NCI-H1105 treated with DMSO at 0.1 percent for 48 hours (cell line): ENCODE results near the gene GPR37L1.
"Not testable (repeated sequence)": the region's sequence is repeated elsewhere in the genome, so short reads cannot be mapped to it uniquely, and the experiment has no call there.

ENCODE experiments used
- DNase-seq: peaks from one replicate; lab custom pipeline; 2025; lab: John Stamatoyannopoulos, UW

The GPR37L1 gene

DNA sequence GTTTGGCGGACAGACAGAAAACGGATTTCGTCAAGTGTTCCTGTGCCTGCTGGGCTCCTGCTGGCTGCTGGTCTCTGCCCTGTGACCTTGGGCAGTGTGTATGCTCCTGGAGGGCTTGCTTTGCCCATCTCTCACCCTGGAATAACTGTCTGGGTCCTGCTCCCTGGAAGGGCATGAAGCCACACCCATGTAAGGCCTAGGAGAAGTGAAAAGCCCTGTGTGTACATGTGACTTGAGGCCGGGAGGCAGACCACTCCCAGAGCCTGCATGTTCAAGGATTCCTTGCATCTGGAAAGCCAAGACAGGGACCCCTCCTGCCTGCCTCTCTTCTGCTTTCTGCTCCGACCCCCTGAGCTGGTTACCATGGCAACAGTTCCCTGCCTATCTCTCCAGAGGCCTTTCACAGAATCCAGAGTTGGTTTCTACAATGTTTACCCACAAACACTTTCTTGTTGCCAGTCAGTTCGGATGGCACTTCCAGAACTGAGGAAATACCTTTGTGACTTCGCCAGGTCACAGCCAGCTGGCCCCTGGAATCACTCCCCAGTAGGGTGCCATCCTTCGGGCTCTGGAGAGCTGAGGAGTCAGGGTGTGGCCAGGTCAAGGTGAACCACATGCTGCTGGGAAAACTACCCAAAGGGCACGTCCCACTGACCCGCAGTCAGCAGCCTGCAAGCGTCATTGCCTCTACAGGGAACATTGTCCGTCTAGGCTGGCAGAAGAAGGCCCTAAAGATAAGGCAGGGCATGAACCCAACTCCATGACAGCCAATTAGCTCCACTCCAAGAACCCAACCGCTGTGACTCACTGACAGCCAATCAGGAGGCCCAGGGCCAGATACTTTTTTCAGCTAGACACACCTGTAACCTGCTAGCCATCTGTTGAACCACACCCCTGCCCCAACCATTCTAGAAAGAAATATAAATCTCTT is 14.7 kb upstream of the GPR37L1 start:
- DNase-seq, result peak; percentile 69

- no peak for DNase-seq
These were observed 11.7 kb upstream of the GPR37L1 start for GRCh38 chr1:202110977-202111376.

DNA sequence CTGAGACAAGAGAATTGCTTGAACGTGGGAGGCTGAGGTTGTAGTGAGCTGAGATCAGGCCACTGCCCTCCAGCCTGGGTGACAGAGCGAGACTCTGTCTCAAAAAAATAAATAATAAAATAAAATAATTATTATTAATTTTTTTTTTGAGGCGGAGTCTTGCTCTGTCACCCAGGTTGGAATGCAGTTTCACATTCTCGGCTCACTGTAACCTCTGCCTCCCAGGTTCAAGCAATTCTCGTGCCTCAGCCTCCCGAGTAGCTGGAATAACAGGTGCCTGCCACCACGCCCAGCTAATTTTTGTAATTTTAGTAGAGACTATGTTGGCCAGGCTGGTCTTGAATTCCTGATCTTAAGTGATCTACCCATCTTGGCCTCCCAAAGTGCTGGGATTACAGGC is 11.1 kb upstream of the GPR37L1 start:
- not testable (repeated sequence) for DNase-seq

GRCh38 chr1:202112859-202113689 is 9.6 kb upstream of the GPR37L1 start:
- DNase-seq, result no peak

DNA sequence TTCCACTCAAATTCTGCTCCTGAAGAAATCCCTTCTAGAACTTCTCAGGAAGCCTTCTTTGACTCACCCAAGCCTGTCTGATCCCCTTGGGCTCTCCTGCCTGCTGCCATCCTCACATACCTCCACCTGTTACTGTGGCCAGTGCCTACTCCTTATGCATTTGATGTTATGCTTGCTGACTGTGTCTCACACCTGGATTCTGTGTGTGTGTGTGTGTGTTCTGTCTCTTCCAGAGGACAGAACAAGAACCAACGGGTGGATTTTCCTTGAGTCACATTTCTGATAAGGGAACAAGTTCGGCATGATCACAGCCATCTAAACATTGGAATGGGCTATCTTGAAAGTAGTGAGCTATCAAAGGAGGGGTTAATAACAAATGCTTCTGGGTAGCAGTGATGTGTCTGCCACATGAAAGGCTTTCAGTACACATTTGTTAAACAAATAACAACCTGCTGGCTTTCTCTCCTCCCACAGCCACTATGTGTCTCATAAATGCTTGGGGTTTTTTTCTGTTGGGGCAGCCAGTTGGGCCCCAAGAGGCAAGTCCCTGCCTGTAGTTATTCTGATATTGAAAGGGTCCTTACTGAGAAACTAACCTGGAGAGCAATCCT is 8.9 kb upstream of the GPR37L1 start:
- no peak for DNase-seq

- no peak for DNase-seq
These were observed 6.4 kb upstream of the GPR37L1 start for GRCh38 chr1:202116287-202116686.

DNA sequence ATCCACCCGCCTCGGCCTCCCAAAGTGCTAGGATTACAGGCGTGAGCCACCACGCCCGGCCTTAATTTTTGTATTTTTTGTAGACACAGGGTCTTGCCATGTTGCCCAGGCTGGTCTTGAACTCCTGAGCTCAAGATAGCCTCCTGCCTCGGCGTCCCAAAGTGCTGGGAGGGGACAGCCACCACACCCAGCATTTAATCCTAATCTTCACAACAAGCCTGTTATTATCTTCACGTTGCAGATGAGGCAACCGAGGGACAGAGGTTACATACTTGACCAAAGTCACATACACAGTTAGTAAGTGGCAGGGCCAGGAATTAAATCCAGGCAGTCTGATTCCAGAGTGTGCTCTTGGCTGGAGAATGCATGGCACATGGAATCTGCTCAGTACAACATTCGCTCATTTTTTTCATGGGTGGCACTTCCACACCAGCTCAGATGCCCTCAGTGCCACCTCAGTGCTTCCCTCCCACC is 4.8 kb upstream of the GPR37L1 start:
- no peak for DNase-seq

GRCh38 chr1:202121006-202121405 is 1.7 kb upstream of the GPR37L1 start:
- DNase-seq, result no peak

DNA sequence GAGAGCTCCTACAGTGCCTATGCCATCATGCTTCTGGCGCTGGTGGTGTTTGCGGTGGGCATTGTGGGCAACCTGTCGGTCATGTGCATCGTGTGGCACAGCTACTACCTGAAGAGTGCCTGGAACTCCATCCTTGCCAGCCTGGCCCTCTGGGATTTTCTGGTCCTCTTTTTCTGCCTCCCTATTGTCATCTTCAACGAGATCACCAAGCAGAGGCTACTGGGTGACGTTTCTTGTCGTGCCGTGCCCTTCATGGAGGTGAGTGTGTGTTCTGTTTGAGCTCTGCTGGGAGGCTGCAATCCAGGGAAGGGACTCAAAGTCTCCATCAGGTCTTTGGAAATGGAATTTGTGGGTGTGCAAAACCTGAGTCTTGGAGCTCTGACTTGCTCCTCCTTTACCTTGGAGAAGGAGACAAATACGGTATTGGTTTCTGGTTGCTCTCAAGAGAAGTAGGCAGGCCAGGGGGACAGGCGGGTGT is 658 bp downstream of the GPR37L1 start:
- DNase-seq, result no peak

DNA sequence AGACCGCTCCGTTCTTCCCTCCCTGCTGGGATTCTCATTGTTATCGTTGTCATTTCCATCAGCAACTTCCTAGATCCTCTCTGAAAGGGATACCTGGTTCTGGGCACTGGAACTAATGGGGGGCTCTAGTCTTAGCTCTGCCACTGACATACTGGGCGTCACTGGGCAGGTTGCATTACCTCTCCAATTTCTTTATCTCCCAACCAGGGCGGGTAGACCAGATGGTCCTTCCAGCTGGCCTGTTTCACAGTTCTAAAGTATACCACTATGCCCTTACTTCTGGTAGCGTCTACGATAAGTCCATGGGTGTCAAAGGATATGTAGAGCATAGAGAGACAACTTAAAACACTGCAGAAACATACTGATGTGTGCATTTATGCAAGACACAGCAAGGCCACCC is 1.4 kb downstream of the GPR37L1 start:
- no peak for DNase-seq

GRCh38 chr1:202125611-202126010 is 2.9 kb downstream of the GPR37L1 start:
- no peak for DNase-seq

DNA sequence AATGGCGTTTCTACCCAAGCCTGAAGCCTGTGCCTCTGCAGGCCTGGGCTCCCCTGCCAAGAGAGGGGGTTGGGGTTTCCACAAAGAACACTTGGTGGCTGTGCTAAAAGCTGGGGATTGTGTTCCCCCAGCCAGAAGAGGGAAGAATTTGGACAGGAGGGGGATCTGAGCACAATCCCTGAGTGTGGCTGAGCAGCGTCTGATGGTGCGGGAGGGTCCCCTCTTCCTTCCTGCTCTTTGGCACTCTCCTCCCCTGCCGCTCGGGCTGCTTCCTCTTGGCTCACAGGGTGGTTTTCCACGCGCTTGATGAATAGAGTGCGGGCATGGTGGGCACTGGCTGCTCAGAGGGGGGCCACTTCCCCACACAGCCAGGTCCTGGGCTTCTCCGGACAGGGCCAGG is 3.7 kb downstream of the GPR37L1 start:
- DNase-seq, result no peak

GRCh38 chr1:202127061-202127460 is 4.3 kb downstream of the GPR37L1 start:
- no peak for DNase-seq

DNA sequence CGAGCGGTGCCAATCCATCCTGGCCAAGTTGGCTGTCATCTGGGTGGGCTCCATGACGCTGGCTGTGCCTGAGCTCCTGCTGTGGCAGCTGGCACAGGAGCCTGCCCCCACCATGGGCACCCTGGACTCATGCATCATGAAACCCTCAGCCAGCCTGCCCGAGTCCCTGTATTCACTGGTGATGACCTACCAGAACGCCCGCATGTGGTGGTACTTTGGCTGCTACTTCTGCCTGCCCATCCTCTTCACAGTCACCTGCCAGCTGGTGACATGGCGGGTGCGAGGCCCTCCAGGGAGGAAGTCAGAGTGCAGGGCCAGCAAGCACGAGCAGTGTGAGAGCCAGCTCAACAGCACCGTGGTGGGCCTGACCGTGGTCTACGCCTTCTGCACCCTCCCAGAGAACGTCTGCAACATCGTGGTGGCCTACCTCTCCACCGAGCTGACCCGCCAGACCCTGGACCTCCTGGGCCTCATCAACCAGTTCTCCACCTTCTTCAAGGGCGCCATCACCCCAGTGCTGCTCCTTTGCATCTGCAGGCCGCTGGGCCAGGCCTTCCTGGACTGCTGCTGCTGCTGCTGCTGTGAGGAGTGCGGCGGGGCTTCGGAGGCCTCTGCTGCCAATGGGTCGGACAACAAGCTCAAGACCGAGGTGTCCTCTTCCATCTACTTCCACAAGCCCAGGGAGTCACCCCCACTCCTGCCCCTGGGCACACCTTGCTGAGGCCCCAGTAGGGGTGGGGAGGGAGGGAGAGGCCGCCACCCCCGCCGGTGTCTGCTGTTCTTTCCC is 5.3 kb downstream of the GPR37L1 start:
- no peak for DNase-seq

- no peak for DNase-seq
These were observed 7.0 kb downstream of the GPR37L1 start for GRCh38 chr1:202129453-202130296.

DNA sequence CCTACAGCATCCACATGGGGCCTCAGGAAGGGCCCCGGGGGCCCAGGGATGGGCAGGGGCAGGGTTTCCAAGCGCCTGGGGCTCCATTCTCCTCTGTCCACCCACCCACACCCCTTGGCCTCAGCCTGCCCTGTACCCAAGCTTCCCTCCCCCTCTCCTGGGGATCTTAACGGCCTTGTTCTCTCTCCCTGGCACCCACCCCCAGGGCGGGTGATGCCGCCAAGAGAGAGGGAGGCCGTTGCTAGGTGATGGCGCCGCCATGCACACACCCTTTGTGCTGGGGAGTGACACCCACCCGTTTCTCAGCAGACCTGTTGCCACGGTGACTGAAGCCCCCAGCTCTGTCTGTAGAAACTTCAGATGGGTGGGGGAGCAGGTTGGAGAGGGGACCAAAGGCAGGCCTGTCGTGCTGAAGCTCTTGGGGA is 7.6 kb downstream of the GPR37L1 start:
- DNase-seq, result peak; percentile 32

GRCh38 chr1:202130816-202131522 is 8.3 kb downstream of the GPR37L1 start:
- no peak for DNase-seq

GRCh38 chr1:202131956-202132821 is 9.5 kb downstream of the GPR37L1 start:
- DNase-seq, result no peak

DNA sequence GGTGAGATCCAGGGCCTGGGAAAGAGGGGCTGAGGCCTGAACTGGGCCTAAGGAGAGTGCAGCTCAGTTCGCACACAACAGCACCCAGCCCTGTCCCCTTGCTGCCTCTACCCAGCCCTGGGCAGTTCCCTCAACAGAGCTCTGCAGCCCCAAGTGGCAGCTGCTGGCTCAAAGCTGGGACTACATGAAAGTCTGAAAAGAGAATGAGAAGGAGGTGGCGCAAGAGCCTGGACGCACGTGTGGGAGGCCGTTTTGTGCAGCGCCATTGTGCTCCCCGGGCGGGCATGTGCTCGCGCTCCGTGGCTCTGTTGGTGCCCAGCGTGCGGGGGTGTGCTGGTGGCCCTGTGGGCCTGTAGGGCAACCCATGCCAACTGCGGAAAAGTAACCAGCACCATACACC is 10.3 kb downstream of the GPR37L1 start:
- no peak for DNase-seq
